Amygdala (tissue), 56 donors: ENCODE data around the gene RNLS.
"Not testable (repeated sequence)": the region's sequence is repeated elsewhere in the genome, so short reads cannot be mapped to it uniquely, and the experiment has no call there.

Experiments used
- DNase-seq, 56 donors: peaks; one replicate each; lab custom pipeline; 2025; lab: John Stamatoyannopoulos, UW

The RNLS gene

DNA sequence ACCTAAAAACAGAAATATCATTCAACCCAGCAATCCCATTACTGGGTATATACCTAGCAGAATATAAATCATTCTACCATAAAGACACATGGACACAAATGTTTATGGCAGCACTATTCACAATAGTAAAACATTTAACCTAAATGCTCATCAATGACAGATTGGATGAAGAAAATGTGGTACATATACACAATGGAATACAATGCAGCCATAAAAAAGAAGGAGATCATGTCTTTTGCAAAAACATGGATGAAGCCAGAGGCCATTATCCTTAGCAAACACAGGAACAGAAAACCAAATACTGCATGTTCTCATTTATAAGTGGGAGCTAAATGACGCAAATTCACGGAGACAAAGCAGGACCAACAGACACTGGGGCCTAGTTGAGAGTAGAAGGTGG is 96.3 kb downstream of the RNLS start:
- not testable (repeated sequence) for DNase-seq

GRCh38 chr10:88482220-88482619 is 100.9 kb downstream of the RNLS start:
- DNase-seq = no peak

- no peak for DNase-seq
Observed at GRCh38 chr10:88478256-88478655, 104.9 kb downstream of the RNLS start.

GRCh38 chr10:88477343-88478085 is 105.6 kb downstream of the RNLS start:
- no peak for DNase-seq

DNA sequence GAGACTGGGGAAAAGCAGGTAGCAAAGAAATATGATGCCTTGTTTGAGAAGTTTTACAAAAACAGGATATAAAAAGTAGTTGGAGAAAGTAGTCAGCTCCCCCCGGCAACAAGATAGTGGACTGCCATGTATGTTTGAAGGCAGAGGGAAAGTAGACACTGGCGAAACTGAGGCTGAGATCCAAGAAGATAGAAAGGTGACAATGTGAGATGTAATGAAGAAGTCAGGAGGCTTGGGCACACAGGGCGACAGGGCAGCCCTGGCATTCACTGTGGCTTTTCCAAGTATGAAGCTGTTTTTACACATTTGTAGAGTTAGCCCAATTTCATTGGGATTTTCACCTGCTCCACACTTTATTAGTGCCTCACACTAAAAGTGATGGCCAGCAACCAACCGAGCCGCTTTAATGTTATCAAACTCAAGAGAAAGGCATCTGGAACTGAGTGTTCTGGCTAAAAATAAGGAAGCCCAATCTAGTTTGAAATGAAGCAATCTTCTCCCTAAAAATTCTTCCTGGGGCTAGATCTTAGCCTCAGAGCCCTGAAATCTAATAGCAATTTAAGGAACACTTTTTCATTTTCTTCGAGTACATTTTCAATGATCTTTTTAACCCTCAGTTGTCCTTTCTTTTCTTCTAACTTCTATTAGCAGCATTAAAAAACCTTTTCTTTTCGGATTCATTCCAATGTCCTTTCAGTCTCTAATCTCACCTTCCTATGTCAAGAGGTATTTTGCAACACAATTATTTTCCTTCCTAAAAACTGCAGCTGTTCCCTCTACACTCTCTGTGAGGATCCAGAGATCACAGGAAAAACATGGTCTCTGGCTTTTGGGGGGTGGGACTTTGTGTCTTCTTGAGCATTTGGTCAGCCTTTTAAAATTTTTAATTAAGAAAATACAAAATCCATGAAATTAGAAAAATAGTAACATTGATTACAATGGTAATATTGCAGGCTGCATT is 108.0 kb downstream of the RNLS start:
- DNase-seq = no peak

- no peak for DNase-seq
Observed at GRCh38 chr10:88473989-88474883, 108.9 kb downstream of the RNLS start.

DNA sequence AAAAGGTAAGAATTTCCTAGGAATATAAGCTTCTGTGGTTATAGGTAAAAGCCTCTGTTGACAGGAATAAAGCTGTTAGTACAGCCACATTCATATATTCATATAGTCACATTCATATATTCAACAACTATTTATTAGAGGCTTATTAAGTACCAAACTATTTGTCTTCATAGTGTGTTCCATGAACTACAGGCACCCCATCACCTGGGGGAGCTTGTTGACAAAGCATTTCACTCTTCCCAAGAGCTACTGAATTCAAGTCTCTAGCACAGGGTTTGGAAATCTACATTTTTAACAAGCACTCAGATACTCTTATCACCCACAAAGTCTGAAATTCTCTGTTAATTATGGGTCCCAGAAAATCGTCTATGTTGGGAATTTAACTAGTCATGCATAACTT is 110.6 kb downstream of the RNLS start:
- no peak for DNase-seq

- DNase-seq = no peak
Observed at GRCh38 chr10:88471899-88472298, 111.2 kb downstream of the RNLS start.

DNA sequence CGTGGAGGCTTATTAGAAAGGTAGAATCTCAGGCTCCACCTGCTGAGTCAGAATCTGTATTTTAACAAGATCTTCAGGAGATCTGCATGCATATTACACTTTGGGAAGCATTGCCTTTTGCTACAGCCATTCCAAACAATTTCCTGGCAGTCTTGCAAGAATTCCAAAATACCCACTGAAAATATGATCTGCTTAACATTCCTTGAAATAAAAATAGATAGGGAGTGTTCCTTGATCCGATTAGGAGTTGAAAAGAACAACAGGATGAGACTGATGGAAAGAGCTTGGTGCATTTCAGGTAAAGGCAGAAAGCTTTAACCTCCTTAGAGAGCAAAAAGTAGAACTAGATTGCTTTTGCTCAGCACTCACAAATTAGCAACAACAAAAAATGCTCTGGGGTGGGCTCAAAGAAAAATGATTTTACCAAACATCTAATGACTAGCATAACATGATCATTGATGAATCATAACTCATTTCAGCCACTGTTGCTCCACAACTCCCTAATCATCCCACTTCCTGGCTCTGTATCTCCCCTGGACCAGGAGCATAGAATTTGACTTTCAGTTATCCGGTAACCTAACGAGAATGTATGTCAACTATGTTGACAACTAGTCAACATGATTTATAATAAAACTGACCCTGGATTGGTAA is 115.2 kb downstream of the RNLS start:
- no peak for DNase-seq

GRCh38 chr10:88466786-88467185 is 116.3 kb downstream of the RNLS start:
- no peak for DNase-seq

DNA sequence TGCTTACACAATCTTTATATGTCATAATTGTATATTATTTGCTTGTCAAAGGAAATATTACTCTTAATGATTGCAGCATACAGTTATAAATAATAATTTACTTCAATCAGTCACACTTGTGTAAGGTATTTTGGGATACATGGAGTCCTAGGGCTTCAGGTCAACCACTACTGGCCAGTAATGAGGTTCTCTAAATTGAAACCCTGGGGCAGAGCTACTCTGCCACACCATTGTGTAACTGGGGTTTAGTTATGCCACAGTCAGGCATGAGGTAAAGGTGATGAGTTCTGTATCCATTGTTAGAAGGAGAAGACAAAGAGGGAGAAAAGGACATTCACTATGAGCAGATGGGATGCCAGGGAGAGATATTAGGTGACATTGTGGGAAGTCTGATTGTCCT is 117.4 kb downstream of the RNLS start:
- no peak for DNase-seq

- no peak for DNase-seq
Observed at GRCh38 chr10:88463811-88464210, 119.3 kb downstream of the RNLS start.

GRCh38 chr10:88461426-88461825 is 121.7 kb downstream of the RNLS start:
- DNase-seq = no peak

- no peak for DNase-seq
Observed at GRCh38 chr10:88459530-88459929, 123.6 kb downstream of the RNLS start.

DNA sequence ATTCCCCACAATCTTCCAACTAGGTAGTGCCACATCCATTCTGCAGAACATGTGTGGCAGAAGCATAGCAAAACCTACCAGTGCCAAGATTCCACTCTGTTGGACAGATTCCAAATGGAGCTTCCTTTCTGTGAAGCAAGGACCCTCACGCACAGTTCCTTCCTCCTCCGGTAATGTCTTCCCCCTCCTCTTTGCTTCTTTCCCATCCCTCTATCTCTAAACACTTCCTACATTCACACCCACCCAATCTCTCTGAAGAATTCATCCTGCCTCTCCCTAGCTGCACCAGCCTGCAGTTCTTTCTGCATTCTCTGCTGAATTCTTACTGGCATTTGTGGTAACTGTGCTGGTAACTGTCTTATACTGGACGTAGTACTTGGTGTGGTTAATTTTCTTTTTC is 124.9 kb downstream of the RNLS start:
- DNase-seq = no peak

- DNase-seq = no peak
Observed at GRCh38 chr10:88457660-88458059, 125.5 kb downstream of the RNLS start.

DNA sequence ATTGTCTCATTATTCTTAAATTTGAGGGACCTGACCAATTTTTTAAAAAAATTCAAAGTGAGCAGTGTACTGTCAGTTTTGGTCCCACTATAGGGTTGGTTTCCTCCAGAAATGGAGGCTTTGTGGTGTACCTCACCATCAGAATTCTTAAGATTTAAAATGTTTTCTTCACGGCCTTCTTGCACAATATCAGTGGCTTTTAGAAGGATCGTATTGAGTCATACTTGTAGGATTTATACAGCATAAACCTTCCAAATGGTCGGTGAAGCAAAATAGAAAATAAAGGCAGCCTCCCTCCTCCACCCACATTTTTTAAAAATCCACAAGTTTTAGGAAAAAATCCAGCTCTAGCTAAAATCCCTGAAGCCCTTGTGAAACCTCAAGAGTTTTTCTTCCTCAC is 126.4 kb downstream of the RNLS start:
- no peak for DNase-seq

DNA sequence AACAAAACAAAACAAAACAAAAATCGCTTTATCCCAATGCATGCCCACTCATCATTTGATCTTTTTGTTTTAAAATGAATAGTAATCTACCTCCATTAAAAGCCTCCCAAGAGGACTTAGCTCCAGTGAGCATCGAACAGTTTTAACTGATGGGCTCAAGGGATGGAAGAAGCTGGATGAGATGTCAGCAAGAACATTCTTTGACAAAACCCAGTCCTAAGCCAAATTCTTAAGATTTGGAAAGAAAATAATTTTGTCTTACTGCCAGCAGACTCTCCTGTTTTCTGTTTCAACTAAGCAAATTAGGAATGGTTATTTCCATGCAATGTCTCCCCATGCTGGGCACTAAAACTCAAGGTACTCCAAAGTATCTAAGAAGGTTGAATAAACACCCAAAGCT is 127.3 kb downstream of the RNLS start:
- DNase-seq = no peak

DNA sequence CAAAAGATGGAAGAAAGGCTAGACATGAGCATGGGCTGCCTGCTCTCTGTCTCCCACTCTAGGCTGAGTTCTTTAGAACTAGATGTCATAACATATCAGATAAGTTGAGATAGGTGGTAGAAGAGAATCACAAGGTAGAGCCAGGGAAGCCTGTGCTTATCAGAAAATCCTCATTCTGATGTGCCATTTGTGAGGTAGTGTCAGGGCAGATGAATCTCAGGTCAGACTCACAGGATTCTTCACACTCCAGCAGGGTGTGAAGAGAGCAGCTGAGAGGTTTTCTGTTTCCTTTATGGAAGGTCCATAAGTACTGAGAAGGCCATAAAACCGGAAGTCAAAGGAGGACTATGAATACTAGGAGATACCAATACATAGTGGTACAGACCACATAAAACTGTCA is 132.9 kb downstream of the RNLS start:
- no peak for DNase-seq

- DNase-seq = no peak
Observed at GRCh38 chr10:88442716-88443115, 140.4 kb downstream of the RNLS start.
